PC-3 (cell line): Measurements from ENCODE around the gene TMEM167B.

ENCODE experiments used
- EZH2phosphoT487 ChIP-seq: fragments of 300-600 bp; sonication (generic); IDR thresholded peaks from 2 replicates; pipeline ENCODE4 v1.6.1; 2018; ENCODE audit warnings: mild to moderate bottlenecking, antibody characterized with exemption, low read length, borderline replicate concordance
- TF ChIP-seq, protein P1 (sequence below): fragments of 300-600 bp; sonication (generic); conservative IDR thresholded peaks from 2 replicates; pipeline ENCODE4 v1.5.1; 2017; ENCODE audit warnings: antibody characterized with exemption, low read depth, mild to moderate bottlenecking, low read length

DNA sequence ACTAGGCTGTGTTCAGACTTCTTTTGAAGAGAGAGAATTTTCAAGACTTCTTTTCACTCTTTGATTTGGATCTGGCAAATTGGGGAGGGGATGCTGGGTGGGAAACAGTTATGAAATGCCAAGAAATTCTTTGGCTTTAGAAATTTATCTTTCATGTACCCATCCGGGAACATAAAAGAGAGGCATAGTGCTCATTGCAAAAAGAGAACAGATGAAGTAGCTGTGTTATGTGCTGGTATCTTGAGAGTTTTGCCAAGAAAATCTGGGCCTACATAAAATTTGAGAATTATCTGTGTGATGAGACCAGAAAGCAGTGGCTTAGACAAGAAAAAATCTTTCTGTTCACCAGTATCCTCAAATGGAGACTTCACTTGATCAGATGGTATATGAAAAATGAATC lies 4.3 kb downstream of the TMEM167B start:
- TF ChIP-seq, protein P1, sequence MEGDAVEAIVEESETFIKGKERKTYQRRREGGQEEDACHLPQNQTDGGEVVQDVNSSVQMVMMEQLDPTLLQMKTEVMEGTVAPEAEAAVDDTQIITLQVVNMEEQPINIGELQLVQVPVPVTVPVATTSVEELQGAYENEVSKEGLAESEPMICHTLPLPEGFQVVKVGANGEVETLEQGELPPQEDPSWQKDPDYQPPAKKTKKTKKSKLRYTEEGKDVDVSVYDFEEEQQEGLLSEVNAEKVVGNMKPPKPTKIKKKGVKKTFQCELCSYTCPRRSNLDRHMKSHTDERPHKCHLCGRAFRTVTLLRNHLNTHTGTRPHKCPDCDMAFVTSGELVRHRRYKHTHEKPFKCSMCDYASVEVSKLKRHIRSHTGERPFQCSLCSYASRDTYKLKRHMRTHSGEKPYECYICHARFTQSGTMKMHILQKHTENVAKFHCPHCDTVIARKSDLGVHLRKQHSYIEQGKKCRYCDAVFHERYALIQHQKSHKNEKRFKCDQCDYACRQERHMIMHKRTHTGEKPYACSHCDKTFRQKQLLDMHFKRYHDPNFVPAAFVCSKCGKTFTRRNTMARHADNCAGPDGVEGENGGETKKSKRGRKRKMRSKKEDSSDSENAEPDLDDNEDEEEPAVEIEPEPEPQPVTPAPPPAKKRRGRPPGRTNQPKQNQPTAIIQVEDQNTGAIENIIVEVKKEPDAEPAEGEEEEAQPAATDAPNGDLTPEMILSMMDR: no peak
- TF ChIP-seq EZH2phosphoT487: no peak
